ENCODE data around the gene PPIE. TPM values are rescaled to one million over a fixed set of nuclear protein-coding genes. Genes with fewer than 3 reads are reported as not detected.
A peak's percentile ranks its signal among the peaks of the same experiment; 100 is the strongest.

The PPIE gene
- total and polyA plus RNA-seq, 2 experiments from 2014 or later: 35.5 to 61.2 TPM

DNA sequence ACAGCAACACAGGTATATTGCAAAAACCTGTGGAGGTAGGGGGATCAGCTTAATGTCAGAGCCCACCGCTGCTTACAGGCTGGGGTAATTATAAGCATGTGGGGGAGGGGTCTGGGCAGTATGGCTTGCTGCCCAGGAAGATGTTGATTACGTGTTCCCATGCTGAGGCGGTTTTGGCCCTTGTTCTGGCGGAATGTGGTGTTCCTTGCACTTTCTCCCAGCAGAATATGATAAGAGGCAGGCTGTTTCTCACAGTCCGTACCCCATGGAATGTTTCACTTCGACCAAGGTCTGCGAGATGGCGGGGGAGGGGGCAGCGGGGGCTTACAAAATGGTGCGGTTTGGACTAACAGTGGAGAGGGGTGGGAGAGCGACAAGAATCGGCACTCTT lies 37.6 kb upstream of the PPIE start:
- no peaks in the 10 kb centered on the region for H4K20me1 ChIP-seq (ENCODE audit: insufficient read depth, poor library complexity, severe bottlenecking)
- H3K27me3 ChIP-seq: peaks cover 6% of the 10 kb centered on the region
- H3K4me3 ChIP-seq: no peak overlapping the region
- peak; percentile 52 for DNase-seq (ENCODE audit: low spot score)
- no peaks in the 10 kb centered on the region for H3K79me2 ChIP-seq
- TF ChIP-seq EZH2phosphoT487 (IDR thresholded peaks at IDR 0.05; ENCODE audit: low read depth, severe bottlenecking, unreplicated experiment) (no peak), EZH2 (IDR thresholded peaks at IDR 0.05; ENCODE audit: borderline replicate concordance) (no peak)
- TF ChIP-seq, protein P1, sequence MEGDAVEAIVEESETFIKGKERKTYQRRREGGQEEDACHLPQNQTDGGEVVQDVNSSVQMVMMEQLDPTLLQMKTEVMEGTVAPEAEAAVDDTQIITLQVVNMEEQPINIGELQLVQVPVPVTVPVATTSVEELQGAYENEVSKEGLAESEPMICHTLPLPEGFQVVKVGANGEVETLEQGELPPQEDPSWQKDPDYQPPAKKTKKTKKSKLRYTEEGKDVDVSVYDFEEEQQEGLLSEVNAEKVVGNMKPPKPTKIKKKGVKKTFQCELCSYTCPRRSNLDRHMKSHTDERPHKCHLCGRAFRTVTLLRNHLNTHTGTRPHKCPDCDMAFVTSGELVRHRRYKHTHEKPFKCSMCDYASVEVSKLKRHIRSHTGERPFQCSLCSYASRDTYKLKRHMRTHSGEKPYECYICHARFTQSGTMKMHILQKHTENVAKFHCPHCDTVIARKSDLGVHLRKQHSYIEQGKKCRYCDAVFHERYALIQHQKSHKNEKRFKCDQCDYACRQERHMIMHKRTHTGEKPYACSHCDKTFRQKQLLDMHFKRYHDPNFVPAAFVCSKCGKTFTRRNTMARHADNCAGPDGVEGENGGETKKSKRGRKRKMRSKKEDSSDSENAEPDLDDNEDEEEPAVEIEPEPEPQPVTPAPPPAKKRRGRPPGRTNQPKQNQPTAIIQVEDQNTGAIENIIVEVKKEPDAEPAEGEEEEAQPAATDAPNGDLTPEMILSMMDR (IDR thresholded peaks at IDR 0.05; ENCODE audit: poor library complexity): no peak
- no peaks in the 10 kb centered on the region for H3K9me3 ChIP-seq (ENCODE audit: low read depth)
- no peak overlapping the region for H3K27ac ChIP-seq
- 16% methylated on average over 12 of the region's 12 CpGs for WGBS (ENCODE audit: low lambda C conversion rate, missing lambda C conversion rate)
- H2AFZ ChIP-seq: no peak overlapping the region
- H3K4me2 ChIP-seq: peak overlapping the region; percentile 72
- H3K4me1 ChIP-seq (ENCODE audit: insufficient read depth): peaks cover 8% of the 10 kb centered on the region
- H3K9me2 ChIP-seq (replicated peaks; ENCODE audit: insufficient read depth): no peaks in the 10 kb centered on the region
- no peaks in the 10 kb centered on the region for H3K36me3 ChIP-seq (replicated peaks; ENCODE audit: insufficient read depth, low read depth)

DNA sequence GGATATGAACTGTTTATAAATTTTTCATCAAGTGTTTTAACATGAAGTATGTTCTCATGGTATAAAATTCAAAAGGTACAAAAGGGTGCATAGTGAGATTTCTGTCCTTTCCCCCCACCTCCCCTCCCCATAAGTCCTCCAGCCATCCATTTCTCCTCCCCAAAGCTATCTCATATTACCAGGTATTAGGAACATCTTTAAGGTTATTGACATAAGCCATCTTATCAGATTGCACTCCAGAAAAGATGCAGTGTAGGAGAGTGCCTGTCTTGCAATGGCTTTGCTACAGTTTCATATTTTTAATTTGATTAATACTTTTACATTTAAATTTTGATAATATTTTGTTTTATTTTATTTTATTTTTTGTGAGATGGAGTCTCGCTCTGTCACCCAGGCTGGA lies 33.9 kb upstream of the PPIE start:
- Histone ChIP-seq H4K20me1 (ENCODE audit: insufficient read depth, poor library complexity, severe bottlenecking) (no peaks in the 10 kb centered on the region), H3K27me3 (no peaks in the 10 kb centered on the region), H2AFZ (no peak overlapping the region), H3K4me3 (no peak overlapping the region), H3K79me2 (no peaks in the 10 kb centered on the region), H3K4me1 (ENCODE audit: insufficient read depth) (peaks cover 8% of the 10 kb centered on the region), H3K36me3 (replicated peaks; ENCODE audit: insufficient read depth, low read depth) (no peaks in the 10 kb centered on the region), H3K9me3 (ENCODE audit: low read depth) (no peaks in the 10 kb centered on the region), H3K9me2 (replicated peaks; ENCODE audit: insufficient read depth) (no peaks in the 10 kb centered on the region), H3K4me2 (no peak overlapping the region), H3K27ac (no peak overlapping the region)
- DNase-seq (ENCODE audit: low spot score): no peak
- 100% methylated on average over 1 of the region's 1 CpG for WGBS (ENCODE audit: low lambda C conversion rate, missing lambda C conversion rate)
- TF ChIP-seq, protein P1 (IDR thresholded peaks at IDR 0.05; ENCODE audit: poor library complexity): no peak
- TF ChIP-seq EZH2 (IDR thresholded peaks at IDR 0.05; ENCODE audit: borderline replicate concordance) (no peak), EZH2phosphoT487 (IDR thresholded peaks at IDR 0.05; ENCODE audit: low read depth, severe bottlenecking, unreplicated experiment) (no peak)

DNA sequence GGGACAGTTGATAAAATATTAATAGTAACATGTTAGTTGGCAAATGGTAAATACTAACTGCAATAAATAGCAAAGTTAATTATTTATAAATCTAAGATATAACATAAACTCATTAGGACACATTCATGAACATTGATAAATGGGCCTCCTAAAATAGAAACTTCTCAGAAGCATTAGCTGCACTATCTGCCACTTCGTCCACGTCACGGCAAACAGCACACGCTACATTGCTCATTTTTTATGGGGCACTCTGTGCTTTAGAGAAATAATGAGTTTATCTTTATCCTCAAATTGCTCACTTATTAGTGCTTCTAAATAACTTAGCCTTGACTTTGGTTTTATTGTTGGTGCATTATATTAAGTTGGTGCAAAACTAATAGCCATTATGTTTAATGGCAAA lies 31.2 kb upstream of the PPIE start:
- H3K27me3 ChIP-seq: peaks cover 3% of the 10 kb centered on the region
- H3K79me2 ChIP-seq: no peaks in the 10 kb centered on the region
- H2AFZ ChIP-seq: no peak overlapping the region
- H3K9me2 ChIP-seq (replicated peaks; ENCODE audit: insufficient read depth): no peaks in the 10 kb centered on the region
- H3K36me3 ChIP-seq (replicated peaks; ENCODE audit: insufficient read depth, low read depth): no peaks in the 10 kb centered on the region
- no peak overlapping the region for H3K4me2 ChIP-seq
- H3K4me1 ChIP-seq (ENCODE audit: insufficient read depth): peaks cover 4% of the 10 kb centered on the region
- H3K27ac ChIP-seq: no peak overlapping the region
- H3K9me3 ChIP-seq (ENCODE audit: low read depth): no peaks in the 10 kb centered on the region
- 73% methylated on average over 4 of the region's 4 CpGs for WGBS (ENCODE audit: low lambda C conversion rate, missing lambda C conversion rate)
- H4K20me1 ChIP-seq (ENCODE audit: insufficient read depth, poor library complexity, severe bottlenecking): no peaks in the 10 kb centered on the region
- no peak overlapping the region for H3K4me3 ChIP-seq
- DNase-seq (ENCODE audit: low spot score): no peak
- TF ChIP-seq EZH2 (IDR thresholded peaks at IDR 0.05; ENCODE audit: borderline replicate concordance) (no peak), EZH2phosphoT487 (IDR thresholded peaks at IDR 0.05; ENCODE audit: low read depth, severe bottlenecking, unreplicated experiment) (no peak)
- TF ChIP-seq, protein P1 (IDR thresholded peaks at IDR 0.05; ENCODE audit: poor library complexity): no peak
